Measurements from ENCODE around the gene TIGAR. TPM values are rescaled to one million over a fixed set of nuclear protein-coding genes. Genes with fewer than 3 reads are reported as not detected.

Gene TIGAR
- total RNA-seq, 4 donors from 2014 or later, result 1.7 to 8.0 (median 3.0) TPM

DNA sequence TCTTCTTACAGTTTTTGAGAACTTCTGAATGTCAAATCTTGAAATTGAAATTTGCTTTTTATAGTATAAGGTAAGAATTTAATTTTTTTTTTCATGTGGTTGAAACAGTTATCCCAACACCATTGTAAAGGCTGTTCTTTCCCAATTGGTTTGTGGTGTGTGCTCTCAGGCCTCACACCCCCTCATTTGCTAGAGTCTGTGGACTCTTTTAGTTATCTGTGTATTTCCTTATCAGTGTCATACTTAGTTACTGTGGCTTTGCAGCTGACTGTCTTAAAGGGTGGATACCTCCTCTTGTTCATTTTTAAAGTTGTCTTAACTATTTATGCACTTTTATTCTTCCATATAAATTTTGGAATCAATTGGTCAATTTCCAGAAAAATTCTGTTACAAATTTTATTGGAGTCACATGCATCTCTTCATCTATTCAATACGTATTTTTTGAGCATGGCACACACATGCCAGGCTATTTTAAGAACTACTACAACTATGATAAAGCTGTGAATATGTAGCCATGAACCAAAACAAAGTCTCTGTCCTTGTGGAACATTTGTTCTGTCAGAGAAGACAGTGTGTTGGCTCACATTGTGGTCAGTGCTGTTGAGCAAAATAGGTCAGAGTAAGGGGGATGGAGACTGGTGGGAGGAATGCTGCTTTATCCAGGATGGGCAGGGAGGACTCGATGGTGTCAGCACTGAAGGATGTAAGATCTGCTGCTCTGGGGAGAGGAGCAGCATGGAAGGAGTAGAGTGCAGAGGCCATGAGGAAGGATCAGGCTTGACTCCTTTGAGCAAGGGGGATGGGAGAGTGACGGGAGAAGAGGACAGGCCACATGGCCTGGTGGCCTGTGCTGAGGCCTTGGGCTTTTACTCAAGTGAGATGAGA lies 34.4 kb downstream of the TIGAR start:
- peaks cover 0 to 13% (median 0%) of the 10 kb centered on the region in 3 donors for H3K36me3 ChIP-seq
- no peaks in the 10 kb centered on the region for H3K4me1 ChIP-seq
- H3K27ac ChIP-seq, result no peak overlapping the region
- H3K4me3 ChIP-seq, result no peak overlapping the region
- DNase-seq, result no peak
- H3K9me3 ChIP-seq, result no peaks in the 10 kb centered on the region
- H3K27me3 ChIP-seq, result no peaks in the 10 kb centered on the region
- no peak for TF ChIP-seq POLR2A (IDR thresholded peaks at IDR 0.05)
- TF ChIP-seq, protein P1, sequence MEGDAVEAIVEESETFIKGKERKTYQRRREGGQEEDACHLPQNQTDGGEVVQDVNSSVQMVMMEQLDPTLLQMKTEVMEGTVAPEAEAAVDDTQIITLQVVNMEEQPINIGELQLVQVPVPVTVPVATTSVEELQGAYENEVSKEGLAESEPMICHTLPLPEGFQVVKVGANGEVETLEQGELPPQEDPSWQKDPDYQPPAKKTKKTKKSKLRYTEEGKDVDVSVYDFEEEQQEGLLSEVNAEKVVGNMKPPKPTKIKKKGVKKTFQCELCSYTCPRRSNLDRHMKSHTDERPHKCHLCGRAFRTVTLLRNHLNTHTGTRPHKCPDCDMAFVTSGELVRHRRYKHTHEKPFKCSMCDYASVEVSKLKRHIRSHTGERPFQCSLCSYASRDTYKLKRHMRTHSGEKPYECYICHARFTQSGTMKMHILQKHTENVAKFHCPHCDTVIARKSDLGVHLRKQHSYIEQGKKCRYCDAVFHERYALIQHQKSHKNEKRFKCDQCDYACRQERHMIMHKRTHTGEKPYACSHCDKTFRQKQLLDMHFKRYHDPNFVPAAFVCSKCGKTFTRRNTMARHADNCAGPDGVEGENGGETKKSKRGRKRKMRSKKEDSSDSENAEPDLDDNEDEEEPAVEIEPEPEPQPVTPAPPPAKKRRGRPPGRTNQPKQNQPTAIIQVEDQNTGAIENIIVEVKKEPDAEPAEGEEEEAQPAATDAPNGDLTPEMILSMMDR (IDR thresholded peaks at IDR 0.05), result no peak

DNA sequence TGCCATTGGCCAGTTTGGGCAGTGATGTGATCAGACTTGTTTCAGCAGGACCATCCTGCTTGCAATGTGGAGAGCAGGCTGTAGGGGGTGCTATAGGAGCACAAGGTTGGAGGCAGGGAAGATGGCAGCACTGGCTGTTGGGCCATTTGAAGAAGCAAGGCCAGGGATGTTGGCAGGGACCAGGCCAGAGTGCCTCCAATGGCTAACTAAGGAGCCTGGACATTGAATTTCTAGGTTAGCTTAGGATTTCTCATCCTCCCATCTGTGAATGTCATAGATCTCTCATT lies 35.0 kb downstream of the TIGAR start:
- Histone ChIP-seq H3K36me3 (peaks cover 0 to 12% (median 0%) of the 10 kb centered on the region in 3 donors), H3K27ac (no peak overlapping the region), H3K4me1 (no peaks in the 10 kb centered on the region), H3K4me3 (no peak overlapping the region), H3K27me3 (no peaks in the 10 kb centered on the region), H3K9me3 (no peaks in the 10 kb centered on the region)
- TF ChIP-seq, protein P1 (IDR thresholded peaks at IDR 0.05), result peak in 3 of 6 experiments; percentile 12 to 33 (median 32)
- TF ChIP-seq POLR2A (IDR thresholded peaks at IDR 0.05), result no peak
- DNase-seq, result peak in 2 of 3 donors; percentile 51 to 62

- H3K27me3 ChIP-seq, result no peaks in the 10 kb centered on the region
- H3K4me3 ChIP-seq, result no peak overlapping the region
- TF ChIP-seq, protein P1 (IDR thresholded peaks at IDR 0.05), result no peak
- no peak for TF ChIP-seq POLR2A (IDR thresholded peaks at IDR 0.05)
These were observed 45.1 kb downstream of the TIGAR start for GRCh38 chr12:4366090-4366489.

GRCh38 chr12:4369548-4369947 lies 48.5 kb downstream of the TIGAR start:
- Histone ChIP-seq H3K36me3 (no peaks in the 10 kb centered on the region), H3K9me3 (no peaks in the 10 kb centered on the region), H3K27ac (no peak overlapping the region), H3K4me1 (no peaks in the 10 kb centered on the region), H3K4me3 (no peak overlapping the region), H3K27me3 (no peaks in the 10 kb centered on the region)
- TF ChIP-seq, protein P1 (IDR thresholded peaks at IDR 0.05), result no peak
- TF ChIP-seq POLR2A (IDR thresholded peaks at IDR 0.05), result no peak
- DNase-seq, result no peak

More at GRCh38 chr12:4366090-4366489, 45.1 kb downstream of the TIGAR start:
- Histone ChIP-seq H3K36me3 (no peaks in the 10 kb centered on the region), H3K27ac (no peak overlapping the region), H3K9me3 (no peaks in the 10 kb centered on the region), H3K4me1 (no peaks in the 10 kb centered on the region)
- DNase-seq, result no peak

DNA sequence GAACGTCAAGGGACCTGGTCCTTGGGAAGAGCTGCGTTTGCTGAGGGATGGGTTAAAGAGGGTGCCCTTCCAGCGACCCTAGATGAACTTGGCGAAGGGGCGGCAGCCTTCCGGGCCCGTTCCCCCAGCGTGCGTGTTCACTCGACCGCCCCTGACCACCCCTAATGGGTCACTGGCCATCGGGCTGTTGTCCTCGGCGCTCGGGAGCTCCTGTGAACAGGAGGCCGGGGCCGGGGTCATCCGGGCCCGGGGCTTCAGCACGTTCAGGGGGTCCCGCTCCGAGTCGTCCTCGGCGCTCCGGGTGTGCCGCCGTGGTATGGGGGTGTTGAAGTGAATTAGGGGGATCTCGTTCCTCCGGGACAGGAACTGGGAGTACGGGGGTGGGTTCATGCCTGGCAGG lies 49.3 kb downstream of the TIGAR start:
- Histone ChIP-seq H3K27me3 (no peaks in the 10 kb centered on the region), H3K9me3 (no peaks in the 10 kb centered on the region), H3K4me3 (no peak overlapping the region), H3K27ac (no peak overlapping the region), H3K36me3 (no peaks in the 10 kb centered on the region), H3K4me1 (no peaks in the 10 kb centered on the region)
- no peak for DNase-seq
- TF ChIP-seq, protein P1 (IDR thresholded peaks at IDR 0.05), result no peak
- no peak for TF ChIP-seq POLR2A (IDR thresholded peaks at IDR 0.05)
